ENCODE measurements around the gene PDE7B. TPM values are rescaled to one million over a fixed set of nuclear protein-coding genes. Genes with fewer than 3 reads are reported as not detected.
"Not testable (repeated sequence)": the region's sequence is repeated elsewhere in the genome, so short reads cannot be mapped to it uniquely, and the experiment has no call there.

The PDE7B gene
- total RNA-seq, 1 experiment from 2014 or later, result not detected

DNA sequence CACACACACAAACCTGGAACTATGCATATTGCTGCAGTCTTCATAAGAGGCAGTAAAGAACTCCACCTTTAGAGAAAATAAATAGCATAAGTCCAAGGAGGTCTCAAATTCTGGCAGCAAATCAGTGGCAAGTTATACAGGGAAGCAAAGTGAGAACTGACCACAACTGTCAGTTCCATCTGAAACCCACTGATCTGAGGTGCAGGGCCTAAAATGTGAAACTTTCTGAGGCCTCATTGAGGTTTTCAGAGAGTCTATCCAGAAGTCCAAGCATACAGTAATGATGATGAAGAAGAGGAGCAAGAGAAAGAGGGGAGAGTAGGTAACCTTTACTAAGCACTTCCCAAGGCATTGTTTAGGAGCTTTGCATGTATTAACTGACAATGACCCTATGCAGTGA is 362.4 kb downstream of the PDE7B start (continued):
- TF ChIP-seq, protein P1, sequence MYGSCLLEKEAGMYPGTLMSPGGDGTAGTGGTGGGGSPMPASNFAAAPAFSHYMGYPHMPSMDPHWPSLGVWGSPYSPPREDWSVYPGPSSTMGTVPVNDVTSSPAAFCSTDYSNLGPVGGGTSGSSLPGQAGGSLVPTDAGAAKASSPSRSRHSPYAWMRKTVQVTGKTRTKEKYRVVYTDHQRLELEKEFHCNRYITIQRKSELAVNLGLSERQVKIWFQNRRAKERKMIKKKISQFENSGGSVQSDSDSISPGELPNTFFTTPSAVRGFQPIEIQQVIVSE (CRISPR knock-in tag; IDR thresholded peaks at IDR 0.05; ENCODE audit: borderline replicate concordance), result no peak
- no peak for TF ChIP-seq ZNF219 (CRISPR knock-in tag; IDR thresholded peaks at IDR 0.05; ENCODE audit: borderline replicate concordance)
- no peak for TF ChIP-seq TEAD4 (CRISPR knock-in tag; IDR thresholded peaks at IDR 0.05)

DNA sequence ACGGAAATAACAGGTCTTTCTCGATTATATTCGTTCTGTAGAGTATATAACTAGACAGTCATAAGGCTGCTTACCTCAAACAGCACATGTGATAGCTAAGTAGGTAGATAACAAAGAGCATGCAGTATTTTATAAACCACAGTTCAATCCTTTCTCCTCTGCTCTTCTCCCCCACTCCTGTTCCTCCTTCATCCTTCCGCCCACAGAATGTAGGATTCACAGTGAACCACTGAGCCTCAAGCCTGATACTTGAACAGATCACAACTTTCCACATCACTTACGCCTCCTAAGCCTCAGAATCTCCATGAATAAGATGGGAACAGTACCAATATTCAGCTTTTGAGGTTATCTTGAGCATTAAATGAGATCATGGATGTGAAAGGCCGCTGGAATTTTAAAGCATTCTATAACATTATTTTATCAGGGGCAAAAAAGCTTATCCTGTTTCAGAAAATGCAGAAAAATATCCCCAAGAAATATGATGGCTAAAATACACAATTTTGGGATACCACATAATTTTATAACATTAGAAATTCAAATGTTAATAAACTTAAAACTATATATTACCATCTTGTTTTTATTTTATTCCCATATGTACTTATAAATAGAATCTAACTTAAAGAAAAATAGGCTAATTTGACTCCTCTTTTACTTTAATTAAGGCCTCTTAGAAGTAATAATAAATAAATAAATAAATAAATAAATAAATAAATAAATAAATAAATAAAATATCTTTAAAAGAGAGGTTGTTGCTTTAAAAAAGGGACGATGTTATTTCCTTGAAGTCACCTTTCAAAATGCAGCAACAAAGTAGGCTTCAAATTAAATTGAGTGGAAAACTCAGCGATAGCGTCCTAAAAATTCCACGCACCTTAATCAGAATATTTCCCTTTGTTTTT is 365.3 kb downstream of the PDE7B start:
- Mint-ChIP-seq H3K9me3 (peaks cover 13% of the 10 kb centered on the region), H3K27ac (no peak overlapping the region), H3K4me1 (no peaks in the 10 kb centered on the region), H3K4me3 (no peak overlapping the region), H3K36me3 (no peaks in the 10 kb centered on the region), H3K27me3 (ENCODE audit: low read depth) (no peaks in the 10 kb centered on the region)
- POLR2A ChIA-PET, result no interaction called here
- ATAC-seq (no peak), DNase-seq (ENCODE audit: low spot score) (no peak)
- CTCF ChIA-PET, result no interaction called here
- no peak for TF ChIP-seq GTF2I (CRISPR knock-in tag; conservative IDR thresholded peaks at IDR 0.05)
- no peak for TF ChIP-seq SMAD3 (CRISPR knock-in tag; IDR thresholded peaks at IDR 0.05; ENCODE audit: borderline replicate concordance)
- TF ChIP-seq, protein P2, sequence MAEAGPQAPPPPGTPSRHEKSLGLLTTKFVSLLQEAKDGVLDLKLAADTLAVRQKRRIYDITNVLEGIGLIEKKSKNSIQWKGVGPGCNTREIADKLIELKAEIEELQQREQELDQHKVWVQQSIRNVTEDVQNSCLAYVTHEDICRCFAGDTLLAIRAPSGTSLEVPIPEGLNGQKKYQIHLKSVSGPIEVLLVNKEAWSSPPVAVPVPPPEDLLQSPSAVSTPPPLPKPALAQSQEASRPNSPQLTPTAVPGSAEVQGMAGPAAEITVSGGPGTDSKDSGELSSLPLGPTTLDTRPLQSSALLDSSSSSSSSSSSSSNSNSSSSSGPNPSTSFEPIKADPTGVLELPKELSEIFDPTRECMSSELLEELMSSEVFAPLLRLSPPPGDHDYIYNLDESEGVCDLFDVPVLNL (CRISPR knock-in tag; IDR thresholded peaks at IDR 0.05; ENCODE audit: borderline replicate concordance, low read depth), result no peak
- TF ChIP-seq, protein P3, sequence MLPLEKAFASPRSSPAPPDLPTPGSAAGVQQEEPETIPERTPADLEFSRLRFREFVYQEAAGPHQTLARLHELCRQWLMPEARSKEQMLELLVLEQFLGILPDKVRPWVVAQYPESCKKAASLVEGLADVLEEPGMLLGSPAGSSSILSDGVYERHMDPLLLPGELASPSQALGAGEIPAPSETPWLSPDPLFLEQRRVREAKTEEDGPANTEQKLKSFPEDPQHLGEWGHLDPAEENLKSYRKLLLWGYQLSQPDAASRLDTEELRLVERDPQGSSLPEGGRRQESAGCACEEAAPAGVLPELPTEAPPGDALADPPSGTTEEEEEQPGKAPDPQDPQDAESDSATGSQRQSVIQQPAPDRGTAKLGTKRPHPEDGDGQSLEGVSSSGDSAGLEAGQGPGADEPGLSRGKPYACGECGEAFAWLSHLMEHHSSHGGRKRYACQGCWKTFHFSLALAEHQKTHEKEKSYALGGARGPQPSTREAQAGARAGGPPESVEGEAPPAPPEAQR (CRISPR knock-in tag; IDR thresholded peaks at IDR 0.05), result no peak
- no peak for TF ChIP-seq ZNF671 (CRISPR knock-in tag; IDR thresholded peaks at IDR 0.05)
- no peak for TF ChIP-seq ZNF219 (CRISPR knock-in tag; IDR thresholded peaks at IDR 0.05; ENCODE audit: borderline replicate concordance)
- TF ChIP-seq JAZF1 (CRISPR knock-in tag; IDR thresholded peaks at IDR 0.05), result no peak
- TF ChIP-seq FOXP1 (CRISPR knock-in tag; IDR thresholded peaks at IDR 0.05; ENCODE audit: borderline replicate concordance), result no peak
- TF ChIP-seq, protein P4, sequence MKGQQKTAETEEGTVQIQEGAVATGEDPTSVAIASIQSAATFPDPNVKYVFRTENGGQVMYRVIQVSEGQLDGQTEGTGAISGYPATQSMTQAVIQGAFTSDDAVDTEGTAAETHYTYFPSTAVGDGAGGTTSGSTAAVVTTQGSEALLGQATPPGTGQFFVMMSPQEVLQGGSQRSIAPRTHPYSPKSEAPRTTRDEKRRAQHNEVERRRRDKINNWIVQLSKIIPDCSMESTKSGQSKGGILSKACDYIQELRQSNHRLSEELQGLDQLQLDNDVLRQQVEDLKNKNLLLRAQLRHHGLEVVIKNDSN (CRISPR knock-in tag; IDR thresholded peaks at IDR 0.05), result no peak
- TF ChIP-seq, protein P5, sequence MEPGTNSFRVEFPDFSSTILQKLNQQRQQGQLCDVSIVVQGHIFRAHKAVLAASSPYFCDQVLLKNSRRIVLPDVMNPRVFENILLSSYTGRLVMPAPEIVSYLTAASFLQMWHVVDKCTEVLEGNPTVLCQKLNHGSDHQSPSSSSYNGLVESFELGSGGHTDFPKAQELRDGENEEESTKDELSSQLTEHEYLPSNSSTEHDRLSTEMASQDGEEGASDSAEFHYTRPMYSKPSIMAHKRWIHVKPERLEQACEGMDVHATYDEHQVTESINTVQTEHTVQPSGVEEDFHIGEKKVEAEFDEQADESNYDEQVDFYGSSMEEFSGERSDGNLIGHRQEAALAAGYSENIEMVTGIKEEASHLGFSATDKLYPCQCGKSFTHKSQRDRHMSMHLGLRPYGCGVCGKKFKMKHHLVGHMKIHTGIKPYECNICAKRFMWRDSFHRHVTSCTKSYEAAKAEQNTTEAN (CRISPR knock-in tag; IDR thresholded peaks at IDR 0.05), result no peak
- TF ChIP-seq, protein P6, sequence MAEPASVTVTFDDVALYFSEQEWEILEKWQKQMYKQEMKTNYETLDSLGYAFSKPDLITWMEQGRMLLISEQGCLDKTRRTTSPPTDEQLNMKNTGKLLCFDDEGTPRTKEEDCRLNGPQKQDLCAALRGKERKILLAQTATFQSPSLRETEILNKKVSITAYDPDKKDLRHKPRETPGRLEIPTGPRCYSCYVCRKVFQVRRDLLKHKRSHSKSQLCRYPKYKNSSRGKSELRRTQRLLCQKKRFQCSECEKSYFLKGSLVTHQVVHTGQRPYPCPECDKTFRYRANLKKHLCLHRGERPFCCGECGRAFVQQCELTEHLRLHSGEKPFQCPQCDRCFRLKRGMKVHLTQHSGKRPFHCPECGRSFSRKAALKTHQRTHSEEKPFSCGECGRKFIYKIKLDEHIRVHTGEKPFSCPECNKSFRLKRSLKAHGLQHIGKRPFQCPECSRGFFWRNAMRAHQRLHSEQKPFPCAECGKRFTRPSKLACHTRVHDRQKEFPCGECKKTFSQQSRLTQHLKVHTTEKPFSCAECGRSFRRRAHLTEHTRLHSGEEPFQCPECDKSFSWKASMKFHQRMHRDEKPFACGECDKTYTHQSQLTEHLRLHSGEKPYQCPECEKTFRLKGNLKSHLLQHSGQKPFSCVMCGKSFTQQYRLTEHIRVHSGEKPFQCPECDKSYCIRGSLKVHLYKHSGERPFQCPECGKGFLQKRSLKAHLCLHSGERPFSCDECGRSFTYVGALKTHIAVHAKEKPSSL (CRISPR knock-in tag; conservative IDR thresholded peaks at IDR 0.05), result no peak
- no peak for TF ChIP-seq ZBTB21 (CRISPR knock-in tag; IDR thresholded peaks at IDR 0.05; ENCODE audit: borderline replicate concordance)
- TF ChIP-seq ELF4 (CRISPR knock-in tag; IDR thresholded peaks at IDR 0.05; ENCODE audit: low read depth), result no peak

DNA sequence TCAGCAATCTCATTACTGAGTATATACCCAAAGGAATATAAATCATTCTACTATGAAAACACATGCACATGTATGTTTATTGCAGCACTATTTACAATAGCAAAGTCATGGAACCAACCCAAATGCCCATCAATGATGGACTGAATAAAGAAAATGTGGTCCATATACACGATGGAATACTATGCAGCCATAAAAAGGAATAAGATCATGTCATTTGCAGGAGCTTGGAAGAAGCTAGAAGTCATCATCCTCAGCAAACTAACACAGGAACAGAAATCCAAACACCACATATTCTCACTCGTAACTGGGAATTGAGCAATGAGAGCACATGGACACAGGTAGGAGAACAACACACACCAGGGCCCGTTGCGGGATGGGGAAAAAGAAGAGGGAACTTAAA is 373.5 kb downstream of the PDE7B start:
- H3K36me3 Mint-ChIP-seq; H3K27ac Mint-ChIP-seq; ATAC-seq; DNase-seq (ENCODE audit: low spot score); H3K4me1 Mint-ChIP-seq; H3K27me3 Mint-ChIP-seq (ENCODE audit: low read depth); CTCF ChIA-PET; H3K4me3 Mint-ChIP-seq; POLR2A ChIA-PET: not testable (repeated sequence)
- peaks cover 17% of the 10 kb centered on the region for H3K9me3 Mint-ChIP-seq

Data from WTC11 (cell line).